Spleen (tissue), 7 donors: ENCODE results near the gene ADAM21.
"Not testable (repeated sequence)": the region's sequence is repeated elsewhere in the genome, so short reads cannot be mapped to it uniquely, and the experiment has no call there.

Experiments
- CTCF ChIP-seq, 11 experiments: fragments of 200-600 bp in 7 of 11; fragments of 450-650 bp in 4 of 11; sonication (generic) in 4 of 11; IDR thresholded peaks in 8 of 11; conservative IDR thresholded peaks in 3 of 11; 1 replicate in 7 of 11; 2 replicates in 4 of 11; pipeline versions ENCODE4 v1.4.0 to v1.8.0; 2016 to 2021; ENCODE audit warnings: antibody characterized with exemption in 11 of 11, inconsistent platforms in 4 of 11, mild to moderate bottlenecking in 1 of 11
- POLR2A ChIP-seq, 3 donors: fragments of 450-650 bp; IDR thresholded peaks; one replicate each; pipeline ENCODE4 v1.5.1; 2017; ENCODE audit warnings: antibody characterized with exemption in 3 of 3, mild to moderate bottlenecking in 1 of 3
- POLR2AphosphoS5 ChIP-seq, 3 donors: sonication (generic); formaldehyde crosslinking; IDR thresholded peaks; one replicate each; pipeline ENCODE4 v1.5.1; 2017; ENCODE audit warnings: antibody characterized with exemption in 3 of 3
- donor health status: DM: no; HTN: no; CAD: no; lungs with moderate emphysema.
- donor health status: DM: no; HTN: no; CAD: no.
- donor health status: DM: no; HTN: no; CAD: no.

- not testable (repeated sequence) for TF ChIP-seq POLR2AphosphoS5 (IDR thresholded peaks at IDR 0.05); CTCF (IDR thresholded peaks at IDR 0.05 in 8 of 11, conservative IDR thresholded peaks at IDR 0.05 in 3 of 11); POLR2A (IDR thresholded peaks at IDR 0.05)
Observed at GRCh38 chr14:70419270-70419931, 32.6 kb upstream of the ADAM21 start.
